Panc1 (cell line): ENCODE measurements around the gene TRIO. TPM values are rescaled to one million over a fixed set of nuclear protein-coding genes. Genes with fewer than 3 reads are reported as not detected.

Source experiments
- ATAC-seq: fragments of 200-7000 bp; cut with Tn5 transposase; 2 replicates; pipeline ENCODE4 v1.9.1; 2020; ENCODE audit warnings: mild to moderate bottlenecking, moderate library complexity
- BruUV-seq: library from RNA; stranded (reverse); fragments of 400-500 nt; replicated peaks from 2 replicates; lab custom pipeline; 2021; lab: Mats Ljungman, UMichigan
- CTCF ChIA-PET: fragments of 300-600 bp; sonication (Branson Sonifier 250); formaldehyde crosslinking; loops from one replicate; lab custom pipeline; 2022; ENCODE audit warnings: antibody characterized with exemption; lab: Charles Lee
- POLR2A ChIA-PET: fragments of 300-600 bp; sonication (Branson Sonifier 250); formaldehyde crosslinking; loops from one replicate; lab custom pipeline; 2022; ENCODE audit warnings: antibody characterized with exemption; lab: Charles Lee
- DNase-seq: peaks from one replicate; pipeline ENCODE4 v3.0.0-alpha.2; 2010; ENCODE audit warnings: low read depth, low spot score
- H3K27ac ChIP-seq: 2 replicates; pipeline ENCODE4 v1.5.1; 2011; ENCODE audit warnings: mild to moderate bottlenecking, low read length, inconsistent platforms
- H3K27me3 ChIP-seq: fragments of 200-500 bp; sonication (Bioruptor generic); 2 replicates; pipeline ENCODE4 v1.6.0; 2014; ENCODE audit warnings: low read length, inconsistent platforms; ENCODE audit not compliant: control insufficient read depth, insufficient read depth
- H3K36me3 ChIP-seq: fragments of 200-500 bp; sonication (Bioruptor generic); 2 replicates; pipeline ENCODE4 v1.5.1; 2014; ENCODE audit warnings: inconsistent platforms, mild to moderate bottlenecking, low read length, moderate library complexity; ENCODE audit not compliant: control insufficient read depth, insufficient read depth
- H3K4me1 ChIP-seq: 2 replicates; pipeline ENCODE4 v1.5.1; 2011; ENCODE audit warnings: inconsistent platforms, mild to moderate bottlenecking, low read length, moderate library complexity; ENCODE audit not compliant: control insufficient read depth, insufficient read depth
- H3K4me3 ChIP-seq, 2 experiments: 2 replicates each; pipeline ENCODE4 v1.5.1; 2011 to 2012; ENCODE audit warnings: low read depth in 2 of 2, low read length in 2 of 2, mild to moderate bottlenecking in 2 of 2, inconsistent platforms in 1 of 2, moderate library complexity in 1 of 2
- H3K9me3 ChIP-seq: fragments of 200-500 bp; sonication (Bioruptor generic); 2 replicates; pipeline ENCODE4 v1.5.1; 2014; ENCODE audit warnings: low read depth, mild to moderate bottlenecking, inconsistent platforms, low read length, moderate library complexity; ENCODE audit not compliant: control insufficient read depth, insufficient read depth
- CTCF ChIP-seq: fragments of 450-650 bp; IDR thresholded peaks from 2 replicates; pipeline ENCODE4 v1.5.1; 2017; ENCODE audit warnings: mild to moderate bottlenecking
- POLR2AphosphoS5 ChIP-seq: IDR thresholded peaks from 2 replicates; pipeline ENCODE4 v1.6.1; 2012; ENCODE audit warnings: mild to moderate bottlenecking, low read depth, low read length, moderate library complexity
- REST ChIP-seq, 2 experiments: IDR thresholded peaks; 2 replicates each; pipeline ENCODE4 v1.6.1; 2011 to 2012; ENCODE audit warnings: low read depth in 2 of 2, control low read depth in 1 of 2, low read length in 1 of 2, mild to moderate bottlenecking in 1 of 2, moderate library complexity in 1 of 2; ENCODE audit not compliant: insufficient read depth in 1 of 2
- SIN3A ChIP-seq: IDR thresholded peaks from 2 replicates; pipeline ENCODE4 v1.6.1; 2012; ENCODE audit warnings: low read depth, mild to moderate bottlenecking, low read length, moderate library complexity, borderline replicate concordance; ENCODE audit not compliant: insufficient read depth
- TCF7L2 ChIP-seq: IDR thresholded peaks from 2 replicates; pipeline ENCODE4 v1.6.1; 2011; ENCODE audit warnings: mild to moderate bottlenecking, low read depth, low read length, inconsistent platforms
- in situ Hi-C: cut with HindIII; loops from 2 replicates; pipeline ENCODE4 v1.10.0; 2016; ENCODE audit warnings: low sequenced_read_pairs, low pct_unique_long_range_greater_than_20kb
- intact Hi-C: fragments of 100-400 bp; cut with micrococcal nuclease; formaldehyde crosslinking; loops from one replicate; pipeline ENCODE4 v1.10.0; 2022; ENCODE audit not compliant: unreplicated experiment
- total RNA-seq: library from RNA; stranded (reverse); gene quantifications from one replicate; pipeline ENCODE4 v1.2.1, GENCODE V29; 2021; ENCODE audit not compliant: unreplicated experiment

The TRIO gene
- total RNA-seq, 1 experiment from 2014 or later: 349 TPM

GRCh38 chr5:14440223-14440581 is 297.1 kb downstream of the TRIO start:
- no peaks in the 10 kb centered on the region for H3K27me3 ChIP-seq
- in situ Hi-C loops: no loop called here
- CTCF ChIA-PET: no interaction called here
- H3K4me3 ChIP-seq: no peak overlapping the region
- BruUV-seq: no TSS peak
- H3K9me3 ChIP-seq: no peaks in the 10 kb centered on the region
- intact Hi-C loops: no loop called here
- POLR2A ChIA-PET: no interaction called here
- DNase-seq (no peak), ATAC-seq (no peak)
- H3K4me1 ChIP-seq: peaks cover 23% of the 10 kb centered on the region
- H3K27ac ChIP-seq: no peak overlapping the region
- H3K36me3 ChIP-seq: peaks cover 10% of the 10 kb centered on the region
- TF ChIP-seq CTCF (no peak), REST (IDR thresholded peaks at IDR 0.05; ENCODE audit: insufficient read depth in 1 of 2, low read depth in 2 of 2, low read length in 1 of 2) (no peak), TCF7L2 (no peak), POLR2AphosphoS5 (no peak), SIN3A (no peak)

- CTCF ChIA-PET: no interaction called here
Observed at GRCh38 chr5:14440582-14441431, 297.7 kb downstream of the TRIO start.

More at GRCh38 chr5:14440582-14441431, 297.7 kb downstream of the TRIO start:
- BruUV-seq: no TSS peak
- no peak for DNase-seq
- Histone ChIP-seq H3K4me3 (peak overlapping the region in 1 of 2 experiments; percentile 36; a peak in 1 of 4 replicates), H3K27ac (no peak overlapping the region), H3K9me3 (no peaks in the 10 kb centered on the region), H3K27me3 (no peaks in the 10 kb centered on the region), H3K4me1 (peaks cover 21% of the 10 kb centered on the region), H3K36me3 (peaks cover 10% of the 10 kb centered on the region)
- ATAC-seq: no peak
- TF ChIP-seq POLR2AphosphoS5: no peak
- TF ChIP-seq SIN3A: no peak
- TF ChIP-seq TCF7L2: no peak
- TF ChIP-seq CTCF: no peak
- TF ChIP-seq REST (IDR thresholded peaks at IDR 0.05; ENCODE audit: insufficient read depth in 1 of 2, low read depth in 2 of 2, low read length in 1 of 2): no peak
- intact Hi-C loops: no loop called here
- in situ Hi-C loops: no loop called here
- POLR2A ChIA-PET: no interaction called here
